Endothelial cell (in vitro differentiated cells): Measurements from ENCODE around the gene IL10RB. TPM values are rescaled to one million over a fixed set of nuclear protein-coding genes. Genes with fewer than 3 reads are reported as not detected.
A peak's percentile ranks its signal among the peaks of the same experiment; 100 is the strongest.

Experiments used
- DNase-seq: peaks from one replicate; pipeline ENCODE4 v3.0.0; 2021; ENCODE audit warnings: low spot score
- H3K27ac Mint-ChIP-seq: one replicate; pipeline ENCODE4 v1.8.0; 2021; ENCODE audit warnings: mixed read lengths, inconsistent platforms; ENCODE audit not compliant: unreplicated experiment
- H3K27me3 Mint-ChIP-seq: one replicate; pipeline ENCODE4 v1.8.0; 2021; ENCODE audit warnings: mild to moderate bottlenecking, moderate library complexity, mixed read lengths, inconsistent platforms; ENCODE audit not compliant: unreplicated experiment
- H3K36me3 Mint-ChIP-seq: one replicate; pipeline ENCODE4 v1.8.0; 2021; ENCODE audit warnings: mild to moderate bottlenecking, low read depth, mixed read lengths, inconsistent platforms; ENCODE audit not compliant: unreplicated experiment
- H3K4me1 Mint-ChIP-seq: one replicate; pipeline ENCODE4 v1.8.0; 2021; ENCODE audit warnings: mild to moderate bottlenecking, mixed read lengths, inconsistent platforms; ENCODE audit not compliant: unreplicated experiment
- H3K4me3 Mint-ChIP-seq: one replicate; pipeline ENCODE4 v1.8.0; 2021; ENCODE audit warnings: mild to moderate bottlenecking, mixed read lengths, inconsistent platforms; ENCODE audit not compliant: unreplicated experiment
- H3K9me3 Mint-ChIP-seq: one replicate; pipeline ENCODE4 v1.8.0; 2021; ENCODE audit warnings: mixed read lengths, inconsistent platforms; ENCODE audit not compliant: unreplicated experiment
- total RNA-seq: library from RNA; stranded (reverse); fragmentation: NEBNext Ultra II Directional; extraction: Animal tissue kit (Norgen Biotek cat#: 25700); gene quantifications from one replicate; pipeline ENCODE4 v1.2.1, GENCODE V29; 2021; ENCODE audit not compliant: unreplicated experiment
- TF ChIP-seq, protein P1 (sequence below): fragments of 200-600 bp; sonication (generic); IDR thresholded peaks from one replicate; pipeline ENCODE4 v1.5.0; 2021; ENCODE audit warnings: antibody characterized with exemption; ENCODE audit not compliant: unreplicated experiment

Gene IL10RB
- total RNA-seq, 1 donor from 2014 or later: 13.0 TPM

DNA sequence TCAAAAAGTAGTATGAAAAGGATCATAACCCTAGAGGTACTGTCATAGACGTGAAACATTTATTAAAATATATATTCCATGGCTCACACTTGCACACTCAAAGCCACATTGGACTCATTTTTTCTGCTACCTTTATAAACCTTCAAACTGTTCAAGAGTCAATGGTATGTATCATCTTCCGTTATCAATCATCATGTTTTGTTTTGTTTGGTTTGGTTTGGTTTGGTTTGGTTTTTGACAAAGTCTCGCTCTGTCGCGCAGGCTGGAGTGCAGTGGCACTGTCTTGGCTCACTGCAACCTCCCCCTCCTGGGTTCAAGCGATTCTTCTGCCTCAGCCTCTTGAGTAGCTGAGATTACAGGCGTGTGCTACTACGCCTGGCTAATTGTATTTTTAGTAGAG lies 34.6 kb upstream of the IL10RB start:
- H3K27me3 Mint-ChIP-seq: no peaks in the 10 kb centered on the region
- no peaks in the 10 kb centered on the region for H3K9me3 Mint-ChIP-seq
- no peak overlapping the region for H3K27ac Mint-ChIP-seq
- H3K36me3 Mint-ChIP-seq: peaks cover 16% of the 10 kb centered on the region
- TF ChIP-seq, protein P1, sequence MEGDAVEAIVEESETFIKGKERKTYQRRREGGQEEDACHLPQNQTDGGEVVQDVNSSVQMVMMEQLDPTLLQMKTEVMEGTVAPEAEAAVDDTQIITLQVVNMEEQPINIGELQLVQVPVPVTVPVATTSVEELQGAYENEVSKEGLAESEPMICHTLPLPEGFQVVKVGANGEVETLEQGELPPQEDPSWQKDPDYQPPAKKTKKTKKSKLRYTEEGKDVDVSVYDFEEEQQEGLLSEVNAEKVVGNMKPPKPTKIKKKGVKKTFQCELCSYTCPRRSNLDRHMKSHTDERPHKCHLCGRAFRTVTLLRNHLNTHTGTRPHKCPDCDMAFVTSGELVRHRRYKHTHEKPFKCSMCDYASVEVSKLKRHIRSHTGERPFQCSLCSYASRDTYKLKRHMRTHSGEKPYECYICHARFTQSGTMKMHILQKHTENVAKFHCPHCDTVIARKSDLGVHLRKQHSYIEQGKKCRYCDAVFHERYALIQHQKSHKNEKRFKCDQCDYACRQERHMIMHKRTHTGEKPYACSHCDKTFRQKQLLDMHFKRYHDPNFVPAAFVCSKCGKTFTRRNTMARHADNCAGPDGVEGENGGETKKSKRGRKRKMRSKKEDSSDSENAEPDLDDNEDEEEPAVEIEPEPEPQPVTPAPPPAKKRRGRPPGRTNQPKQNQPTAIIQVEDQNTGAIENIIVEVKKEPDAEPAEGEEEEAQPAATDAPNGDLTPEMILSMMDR: no peak
- DNase-seq: no peak
- H3K4me1 Mint-ChIP-seq: peaks cover 38% of the 10 kb centered on the region
- H3K4me3 Mint-ChIP-seq: peak overlapping the region; percentile 93

DNA sequence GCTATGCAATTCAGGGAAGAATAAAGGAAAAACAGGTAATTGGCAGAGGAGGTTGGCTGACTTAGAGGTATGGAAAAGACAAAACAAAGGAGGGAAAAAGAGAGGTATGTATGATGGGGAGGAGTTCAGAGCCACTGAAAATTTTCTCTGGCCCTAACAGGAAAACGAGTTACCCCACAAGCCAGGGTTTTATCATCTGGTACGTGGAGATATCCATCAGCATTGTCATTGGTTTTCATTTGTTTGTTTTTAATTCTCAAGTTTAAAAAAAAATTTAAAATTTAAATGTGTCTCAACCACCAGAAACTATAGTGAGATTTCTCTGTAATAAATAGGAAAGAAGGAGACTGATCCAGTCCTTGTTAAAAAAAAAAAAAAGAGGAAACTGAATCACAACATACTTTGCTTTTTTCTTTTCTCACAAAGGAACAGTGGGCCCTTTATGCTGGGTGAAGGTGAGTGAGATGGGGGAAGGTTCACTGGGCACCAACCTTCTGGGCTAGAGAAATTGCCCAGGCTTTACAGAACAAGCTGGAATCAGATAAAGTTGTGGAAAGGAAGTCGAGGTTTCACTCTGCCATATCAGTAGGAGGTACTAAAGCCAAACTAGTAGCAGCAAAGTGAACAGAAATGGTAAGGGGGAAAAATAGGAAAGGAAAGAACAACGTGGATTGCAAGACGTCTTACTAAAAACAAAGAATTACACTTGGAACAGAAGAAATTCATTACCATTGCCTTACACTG lies 33.7 kb upstream of the IL10RB start:
- Mint-ChIP-seq H3K27ac (peak overlapping the region; percentile 92), H3K36me3 (peaks cover 23% of the 10 kb centered on the region), H3K4me3 (peak overlapping the region; percentile 89), H3K4me1 (peaks cover 38% of the 10 kb centered on the region), H3K9me3 (no peaks in the 10 kb centered on the region), H3K27me3 (no peaks in the 10 kb centered on the region)
- no peak for DNase-seq
- TF ChIP-seq, protein P1: no peak

DNA sequence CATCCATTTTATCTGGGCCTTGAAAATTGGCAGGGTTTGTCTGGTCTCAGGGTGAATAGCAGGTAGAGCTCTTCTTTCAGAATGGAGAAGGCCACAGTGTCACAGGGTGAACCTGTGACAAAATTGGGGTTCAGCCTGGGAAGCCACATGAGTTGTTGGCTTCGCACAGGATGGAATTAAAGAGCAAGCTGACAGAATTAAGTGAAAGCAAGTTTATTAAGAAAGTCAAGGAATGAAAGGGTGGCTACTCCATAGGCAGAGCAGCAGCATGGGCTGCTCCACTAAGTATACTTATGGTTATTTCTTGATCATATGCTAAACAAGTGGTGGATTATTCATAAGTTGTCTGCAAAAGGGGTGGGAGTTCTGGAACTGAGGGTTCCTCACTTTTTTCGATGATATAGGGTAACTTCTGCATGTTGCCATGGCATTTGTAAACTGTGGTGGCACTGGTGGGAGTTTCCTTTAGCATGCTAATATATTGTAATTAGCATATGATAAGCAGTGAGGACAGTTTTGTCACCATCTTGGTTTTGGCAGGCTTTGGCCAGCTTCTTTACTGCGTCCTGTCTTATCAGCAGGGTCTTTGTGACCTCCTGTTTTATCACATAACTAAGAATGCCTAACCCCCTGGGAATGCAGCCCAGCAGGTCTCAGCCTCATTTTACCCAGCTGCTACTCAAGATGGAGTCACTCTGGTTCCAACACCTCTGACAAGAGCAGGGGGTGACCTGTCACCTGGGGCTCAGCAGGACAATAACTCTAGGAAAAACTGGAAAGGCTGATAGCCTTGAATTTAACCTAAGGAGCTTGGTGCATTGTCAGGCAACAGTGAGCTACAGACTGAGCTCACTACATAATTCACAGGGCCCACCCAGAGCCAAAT lies 31.3 kb upstream of the IL10RB start:
- TF ChIP-seq, protein P1: no peak
- Mint-ChIP-seq H3K27ac (no peak overlapping the region), H3K27me3 (peaks cover 5% of the 10 kb centered on the region), H3K36me3 (peaks cover 35% of the 10 kb centered on the region), H3K9me3 (no peaks in the 10 kb centered on the region), H3K4me3 (no peak overlapping the region), H3K4me1 (peaks cover 33% of the 10 kb centered on the region)
- no peak for DNase-seq

DNA sequence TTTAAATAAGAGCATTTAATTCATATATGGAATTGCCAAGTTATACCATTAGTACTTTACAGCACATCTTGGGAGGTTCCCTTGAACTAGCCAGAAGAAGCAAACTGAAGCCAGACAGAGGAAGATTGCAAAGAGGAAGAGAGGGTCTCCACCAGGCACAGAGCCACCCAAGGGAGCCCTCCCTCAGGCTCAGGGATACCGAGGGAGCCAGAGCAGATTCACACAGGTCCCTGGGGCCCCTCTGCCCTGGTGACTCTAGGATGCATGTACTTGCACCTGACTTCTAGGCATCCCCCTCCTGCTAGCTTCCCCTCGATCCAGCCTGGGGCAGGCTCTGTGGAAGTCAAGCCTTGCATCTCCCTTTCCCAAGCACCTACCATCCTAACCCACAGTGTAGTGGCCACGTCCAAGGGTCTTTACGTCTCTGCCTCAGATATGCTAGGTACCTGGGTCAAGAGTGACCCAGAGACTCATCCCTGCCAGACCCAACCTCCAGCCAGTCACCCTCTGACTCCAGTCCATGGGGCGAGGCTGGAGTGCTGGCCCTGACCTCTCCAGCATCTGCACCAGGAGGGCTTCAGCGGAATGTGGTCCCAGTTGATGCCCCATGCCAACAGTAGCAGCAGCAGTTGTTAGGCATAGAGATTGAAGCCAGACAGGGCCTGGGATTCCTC lies 30.0 kb upstream of the IL10RB start:
- H3K36me3 Mint-ChIP-seq: peaks cover 38% of the 10 kb centered on the region
- H3K27ac Mint-ChIP-seq: no peak overlapping the region
- H3K9me3 Mint-ChIP-seq: no peaks in the 10 kb centered on the region
- DNase-seq: no peak
- H3K27me3 Mint-ChIP-seq: peaks cover 5% of the 10 kb centered on the region
- H3K4me3 Mint-ChIP-seq: peak overlapping the region; percentile 11
- TF ChIP-seq, protein P1: no peak
- peaks cover 30% of the 10 kb centered on the region for H3K4me1 Mint-ChIP-seq
